CMK (cell line): Measurements from ENCODE around the gene PINLYP.
"Not testable (repeated sequence)": the region's sequence is repeated elsewhere in the genome, so short reads cannot be mapped to it uniquely, and the experiment has no call there.

ENCODE experiments used
- DNase-seq: peaks from one replicate; pipeline ENCODE4 v3.0.0-alpha.2; 2010; ENCODE audit warnings: low read depth

PINLYP gene

DNA sequence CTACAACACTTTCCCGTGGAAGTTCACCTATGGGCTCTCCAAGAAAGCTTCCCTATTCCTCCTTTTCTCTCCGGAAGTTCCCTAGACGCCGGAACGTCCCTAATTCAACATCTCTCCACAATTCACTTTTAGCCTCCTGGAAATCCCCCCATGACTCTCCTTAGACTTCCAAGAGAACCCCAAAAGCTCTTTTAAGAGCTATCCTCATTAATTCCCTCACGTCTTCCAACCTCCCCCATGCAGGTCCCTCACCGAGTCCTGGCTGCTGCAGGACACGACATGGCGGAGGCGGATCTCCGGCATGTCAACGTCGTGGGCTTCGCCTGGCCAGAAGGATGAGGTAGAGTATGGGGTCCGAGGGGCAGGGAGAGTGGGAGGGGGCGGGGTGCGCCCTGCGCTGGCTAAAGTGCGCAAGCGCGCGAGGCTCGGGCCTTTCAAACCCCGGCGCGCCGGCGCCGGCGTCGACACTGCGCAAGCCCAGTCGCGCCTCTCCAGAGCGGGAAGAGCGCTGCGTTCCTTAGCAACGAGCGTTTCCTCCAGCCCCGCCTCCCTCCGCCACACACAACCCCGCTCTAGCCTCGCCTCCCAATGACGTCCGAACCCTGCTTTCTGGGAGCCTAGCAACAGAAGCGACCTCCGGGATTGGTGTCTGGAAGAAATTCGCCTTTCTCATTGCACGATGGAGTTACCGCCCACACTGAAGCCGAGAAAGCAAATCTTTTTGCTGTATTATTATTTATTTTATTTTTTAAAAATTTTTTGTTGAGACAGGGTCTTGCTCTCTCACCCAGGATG lies at the start of gene PINLYP, which contains the start of gene XRCC1:
Gene PINLYP, plus strand, starts transcription at position 646 of the 795 bp plus-strand sequence. CDS start 1,391 bp downstream, outside the sequence.
Gene XRCC1, minus strand, starts transcription at position 372 of the 795 bp plus-strand sequence. Its CDS starts 69 bp downstream, at position 303.
- DNase-seq, result peak; percentile 93

DNA sequence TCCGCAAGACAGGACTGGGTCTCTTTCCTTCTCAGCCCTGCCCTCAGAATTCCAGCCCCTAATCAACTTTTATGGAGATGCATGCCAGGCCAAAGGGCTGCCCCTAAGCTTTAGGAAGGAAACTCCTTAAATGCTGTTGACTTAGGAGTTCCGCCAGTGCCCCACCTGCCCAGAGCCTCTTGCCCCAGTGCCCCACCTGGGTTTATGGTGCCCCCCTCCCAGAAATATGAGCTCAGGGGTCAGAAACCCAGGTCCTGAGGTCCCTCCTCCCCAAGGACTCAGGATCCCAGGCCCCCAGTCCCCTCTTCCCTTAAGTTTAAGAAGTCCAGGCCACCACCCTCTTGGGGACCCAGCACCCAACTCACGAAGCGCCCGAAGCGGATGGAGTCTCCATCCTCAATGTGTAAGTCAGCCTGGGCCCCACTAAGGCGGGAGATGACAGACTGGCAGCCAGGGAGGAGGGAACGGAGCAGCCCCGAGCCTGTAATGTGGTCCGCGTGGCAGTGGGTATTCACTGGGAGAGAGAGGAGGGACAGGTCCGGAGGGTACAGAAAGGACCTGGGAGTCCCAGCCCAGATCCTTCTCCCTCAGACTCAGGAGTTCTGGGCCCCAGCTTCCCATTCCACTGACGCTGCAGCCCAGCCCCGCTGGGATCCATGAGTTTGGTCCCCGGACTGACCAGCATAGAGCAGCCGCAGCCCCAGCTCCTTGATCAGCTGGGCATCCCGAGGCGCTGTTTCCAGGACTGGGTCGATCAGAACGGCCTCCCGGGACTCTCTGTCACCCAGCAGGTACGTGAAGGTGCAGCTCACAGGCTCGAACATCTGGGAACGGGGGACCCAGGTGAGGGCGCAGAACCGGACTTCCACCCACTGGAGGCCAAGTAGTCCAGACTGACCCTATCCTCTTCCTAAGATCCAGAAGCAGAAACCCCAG lies 49.5 kb upstream of the PINLYP start:
- no peak for DNase-seq

- no peak for DNase-seq
Measured at GRCh38 chr19:43526884-43527859, 48.4 kb upstream of the PINLYP start, which contains the start of gene ETHE1. Gene ETHE1, minus strand, starts transcription at chr19:43527201. Its CDS starts 24 bp downstream, at chr19:43527177.

GRCh38 chr19:43527860-43528622 lies 47.6 kb upstream of the PINLYP start:
- no peak for DNase-seq

- no peak for DNase-seq
Measured at GRCh38 chr19:43532571-43532961, 43.0 kb upstream of the PINLYP start.

GRCh38 chr19:43532962-43533545 lies 42.5 kb upstream of the PINLYP start, which contains the start of gene ZNF575:
Gene ZNF575, plus strand, starts transcription at chr19:43533188. Its CDS starts 1,235 bp downstream, at chr19:43534423.
- peak; percentile 97 for DNase-seq

GRCh38 chr19:43533546-43534304 lies 41.9 kb upstream of the PINLYP start:
- DNase-seq, result peak; percentile 99

- no peak for DNase-seq
Measured at GRCh38 chr19:43534305-43534815, 41.2 kb upstream of the PINLYP start.

DNA sequence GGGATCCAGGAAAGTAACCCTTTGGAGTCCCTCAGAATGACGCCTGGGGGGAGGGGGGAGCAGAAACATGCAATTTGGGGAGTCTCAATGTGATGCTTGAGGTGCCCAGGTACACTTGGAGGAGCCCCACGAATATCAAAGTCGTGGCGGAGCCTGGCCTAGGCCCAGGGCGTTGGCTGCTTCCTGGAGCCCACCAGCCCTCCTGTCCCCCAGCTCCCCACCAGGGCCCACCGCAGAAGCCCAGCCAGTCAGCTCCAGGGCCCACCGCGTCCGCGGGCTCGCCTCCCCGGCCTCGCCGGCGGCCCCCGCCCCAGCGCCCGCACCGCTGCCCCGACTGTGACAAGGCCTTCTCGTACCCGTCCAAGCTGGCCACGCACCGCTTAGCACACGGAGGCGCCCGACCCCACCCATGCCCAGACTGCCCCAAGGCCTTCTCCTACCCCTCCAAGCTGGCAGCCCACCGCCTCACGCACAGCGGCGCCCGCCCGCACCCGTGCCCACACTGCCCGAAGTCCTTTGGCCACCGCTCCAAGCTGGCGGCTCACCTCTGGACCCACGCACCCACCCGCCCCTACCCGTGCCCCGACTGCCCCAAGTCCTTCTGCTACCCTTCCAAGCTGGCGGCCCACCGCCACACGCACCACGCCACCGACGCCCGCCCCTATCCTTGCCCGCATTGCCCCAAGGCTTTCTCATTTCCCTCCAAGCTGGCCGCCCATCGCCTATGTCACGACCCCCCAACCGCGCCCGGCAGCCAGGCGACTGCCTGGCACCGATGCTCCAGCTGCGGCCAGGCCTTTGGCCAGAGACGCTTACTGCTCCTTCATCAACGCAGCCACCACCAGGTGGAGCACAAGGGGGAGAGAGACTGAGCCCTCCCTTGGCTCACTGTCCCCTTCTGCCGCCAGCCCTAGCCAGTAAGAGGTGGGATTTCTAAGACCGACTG lies 40.5 kb upstream of the PINLYP start:
- no peak for DNase-seq

- no peak for DNase-seq
Measured at GRCh38 chr19:43538922-43539321, 36.7 kb upstream of the PINLYP start.

- no peak for DNase-seq
Measured at GRCh38 chr19:43540381-43540780, 35.2 kb upstream of the PINLYP start.

DNA sequence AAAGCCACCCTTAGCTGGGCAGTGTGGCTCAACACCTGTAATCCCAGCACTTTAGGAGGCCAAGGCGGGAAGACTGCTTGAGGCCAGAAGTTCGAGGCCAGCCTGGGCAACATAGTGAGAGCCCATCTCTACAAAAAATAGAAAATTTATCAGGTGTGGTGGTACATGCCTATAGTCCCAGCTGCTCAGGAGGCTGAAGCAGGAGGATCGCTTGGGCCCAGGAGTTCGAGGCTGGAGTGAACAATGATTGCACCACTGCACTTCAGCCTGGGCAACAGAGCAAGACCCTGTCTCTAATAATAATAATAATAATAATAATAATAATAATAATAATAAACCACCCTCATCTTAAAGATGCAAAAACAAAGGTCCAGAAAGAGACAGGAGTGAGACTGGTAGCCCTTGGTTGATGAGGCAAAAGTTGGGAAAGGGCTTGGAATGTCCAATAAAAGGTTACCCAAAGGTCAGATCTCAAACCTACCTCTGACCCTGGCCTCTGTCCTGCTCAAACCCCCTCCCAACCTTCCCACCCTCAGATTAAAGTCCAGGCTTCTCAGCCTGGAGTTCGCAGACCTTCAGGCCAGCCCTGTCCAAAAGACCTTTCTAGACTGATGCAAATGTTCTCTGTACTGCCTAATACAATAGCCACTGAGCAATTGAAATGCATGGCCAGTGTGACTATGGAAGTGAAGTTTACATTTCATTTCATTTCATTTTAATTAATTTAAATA lies 33.5 kb upstream of the PINLYP start:
- DNase-seq, result no peak

DNA sequence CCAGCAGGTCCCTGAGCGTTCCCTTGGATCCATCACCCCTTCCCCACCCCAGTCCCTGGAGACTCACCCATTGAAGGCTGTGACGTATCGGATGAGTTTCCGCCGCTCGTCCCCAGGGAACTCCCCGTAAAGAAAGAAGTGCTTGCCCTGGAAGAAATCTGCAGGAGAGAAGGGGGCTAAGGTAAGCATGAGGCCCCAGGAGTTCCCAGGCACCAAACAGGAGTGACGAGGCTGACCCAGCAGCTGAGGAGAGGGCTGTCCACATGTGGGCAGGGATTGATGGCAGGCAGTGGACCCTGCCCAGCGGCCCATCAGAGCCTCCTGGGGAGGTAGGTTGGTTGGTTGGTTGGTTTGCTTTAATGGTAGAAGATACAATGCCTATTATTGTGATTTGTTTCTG lies 31.5 kb upstream of the PINLYP start:
- no peak for DNase-seq

GRCh38 chr19:43545276-43545675 lies 30.3 kb upstream of the PINLYP start:
- DNase-seq, result no peak

DNA sequence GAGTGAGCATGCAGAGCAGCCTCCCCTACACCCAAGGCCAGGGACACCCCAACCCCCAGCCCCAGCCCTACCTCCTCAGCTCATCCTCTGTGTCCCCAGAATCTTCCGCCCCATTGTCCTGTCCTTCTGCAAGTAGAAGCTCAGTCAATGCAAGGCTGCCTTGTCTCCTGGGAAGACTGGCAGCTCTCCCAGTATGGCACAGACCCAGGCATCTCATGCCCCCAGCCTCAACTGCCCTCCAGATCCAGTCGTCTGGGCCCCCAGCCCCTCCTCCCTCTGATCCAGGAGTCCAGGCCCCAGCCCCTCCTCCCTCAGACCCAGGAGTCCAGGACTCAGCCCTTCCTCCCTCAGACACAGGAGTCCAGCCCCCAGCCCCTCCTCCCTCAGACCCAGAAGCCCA lies 29.6 kb upstream of the PINLYP start:
- no peak for DNase-seq

DNA sequence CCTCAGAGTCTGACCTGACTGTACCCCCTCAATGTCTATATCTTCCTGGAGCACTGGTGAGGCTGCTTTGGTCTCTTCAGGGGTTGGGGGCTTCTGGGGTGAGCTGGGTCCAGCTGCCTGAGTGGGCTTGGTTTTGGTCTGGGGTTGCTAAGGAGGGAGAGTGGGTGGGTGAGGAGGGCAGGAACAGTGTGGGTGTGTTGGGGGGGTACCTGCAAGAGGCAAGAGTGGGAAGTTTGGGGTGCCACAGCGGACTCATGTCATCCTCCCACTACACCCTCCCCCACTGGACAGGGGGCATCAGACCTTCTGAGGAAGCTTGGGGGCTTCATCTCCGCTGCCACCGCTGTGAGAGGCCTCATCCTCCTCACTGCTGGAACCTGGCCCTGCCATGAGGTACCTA lies 29.0 kb upstream of the PINLYP start:
- no peak for DNase-seq

DNA sequence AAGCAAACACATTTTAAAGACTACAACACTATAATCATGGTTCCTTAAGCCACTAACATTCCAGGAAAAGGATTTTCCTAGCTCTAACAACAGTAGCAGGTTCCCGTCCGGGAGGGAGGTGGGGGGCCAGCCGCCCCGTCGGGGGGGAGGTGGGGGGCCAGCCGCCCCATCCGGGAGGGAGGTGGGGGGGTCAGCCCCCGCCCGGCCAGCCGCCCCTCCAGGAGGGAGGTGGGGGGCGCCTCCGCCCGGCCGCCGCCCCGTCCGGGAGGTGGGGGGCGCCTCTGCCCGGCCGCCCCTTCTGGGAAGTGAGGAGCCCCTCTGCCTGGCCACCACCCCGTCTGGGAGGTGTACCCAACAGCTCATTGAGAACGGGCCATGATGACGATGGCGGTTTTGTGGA lies 27.7 kb upstream of the PINLYP start:
- not testable (repeated sequence) for DNase-seq
